ENCODE results near the gene ITK.

The ITK gene

GRCh38 chr5:157221959-157222358 is 41.3 kb downstream of the ITK start:
- no peak overlapping the region for H3K27ac ChIP-seq
- TF ChIP-seq CTCF (conservative IDR thresholded peaks at IDR 0.05): no peak

GRCh38 chr5:157222506-157223230 is 42.0 kb downstream of the ITK start:
- no peak overlapping the region for H3K27ac ChIP-seq
- no peak for TF ChIP-seq CTCF (conservative IDR thresholded peaks at IDR 0.05)

- H3K27ac ChIP-seq: no peak overlapping the region
- no peak for TF ChIP-seq CTCF (conservative IDR thresholded peaks at IDR 0.05)
Observed at GRCh38 chr5:157225469-157226422, 45.1 kb downstream of the ITK start.

GRCh38 chr5:157230610-157231009 is 50.0 kb downstream of the ITK start:
- H3K27ac ChIP-seq: no peak overlapping the region
- no peak for TF ChIP-seq CTCF (conservative IDR thresholded peaks at IDR 0.05)

GRCh38 chr5:157232706-157233105 is 52.1 kb downstream of the ITK start:
- no peak for TF ChIP-seq CTCF (conservative IDR thresholded peaks at IDR 0.05)
- H3K27ac ChIP-seq: no peak overlapping the region

GRCh38 chr5:157233515-157233914 is 52.9 kb downstream of the ITK start:
- TF ChIP-seq CTCF (conservative IDR thresholded peaks at IDR 0.05): no peak
- H3K27ac ChIP-seq: no peak overlapping the region

- no peak for TF ChIP-seq CTCF (conservative IDR thresholded peaks at IDR 0.05)
Observed at GRCh38 chr5:157236423-157236822, 55.8 kb downstream of the ITK start.

More at GRCh38 chr5:157236423-157236822, 55.8 kb downstream of the ITK start:
- no peak overlapping the region for H3K27ac ChIP-seq

Measured in VCaP (cell line).